Esophagus squamous epithelium (tissue), 4 donors: ENCODE measurements around the gene SLC12A6.

Source experiments
- CTCF ChIP-seq, 6 experiments: fragments of 450-650 bp in 4 of 6; fragments of 200-600 bp in 2 of 6; sonication (generic) in 2 of 6; IDR thresholded peaks; one replicate each; pipeline ENCODE4 v1.5.1; 2016 to 2019; ENCODE audit warnings: antibody characterized with exemption in 6 of 6, mild to moderate bottlenecking in 4 of 6, moderate library complexity in 4 of 6
- POLR2A ChIP-seq, 4 donors: fragments of 450-650 bp; IDR thresholded peaks; one replicate each; pipeline ENCODE4 v1.6.1; 2017; ENCODE audit warnings: antibody characterized with exemption in 4 of 4, mild to moderate bottlenecking in 4 of 4, moderate library complexity in 3 of 4

GRCh38 chr15:34360298-34360697 is 22.7 kb upstream of the SLC12A6 start:
- TF ChIP-seq CTCF (IDR thresholded peaks at IDR 0.05) (no peak), POLR2A (IDR thresholded peaks at IDR 0.05) (no peak)
